DMS79 (cell line): ENCODE results near the gene GRK5.
"Not testable (repeated sequence)": the region's sequence is repeated elsewhere in the genome, so short reads cannot be mapped to it uniquely, and the experiment has no call there.

ENCODE experiments used
- DNase-seq: peaks from one replicate; lab custom pipeline; 2025; lab: John Stamatoyannopoulos, UW

The GRK5 gene

GRCh38 chr10:119251315-119251708, 43.9 kb downstream of the GRK5 start:
- DNase-seq: no peak

- no peak for DNase-seq
Observed at GRCh38 chr10:119252051-119252465, 44.7 kb downstream of the GRK5 start.

GRCh38 chr10:119252470-119253151, 45.2 kb downstream of the GRK5 start:
- no peak for DNase-seq

GRCh38 chr10:119253433-119254174, 46.2 kb downstream of the GRK5 start:
- DNase-seq: no peak

- DNase-seq: no peak
Observed at GRCh38 chr10:119254335-119254734, 47.0 kb downstream of the GRK5 start.

GRCh38 chr10:119256030-119256429, 48.7 kb downstream of the GRK5 start:
- no peak for DNase-seq

- DNase-seq: no peak
Observed at GRCh38 chr10:119256897-119257296, 49.5 kb downstream of the GRK5 start.

GRCh38 chr10:119257899-119258419, 50.6 kb downstream of the GRK5 start:
- no peak for DNase-seq

- DNase-seq: no peak
Observed at GRCh38 chr10:119259345-119259744, 52.0 kb downstream of the GRK5 start.

- DNase-seq: not testable (repeated sequence)
Observed at GRCh38 chr10:119261016-119261415, 53.6 kb downstream of the GRK5 start.

- DNase-seq: no peak
Observed at GRCh38 chr10:119263951-119264617, 56.7 kb downstream of the GRK5 start.

- DNase-seq: no peak
Observed at GRCh38 chr10:119265691-119266090, 58.3 kb downstream of the GRK5 start.

- DNase-seq: no peak
Observed at GRCh38 chr10:119267384-119267783, 60.0 kb downstream of the GRK5 start.

- no peak for DNase-seq
Observed at GRCh38 chr10:119268428-119268827, 61.1 kb downstream of the GRK5 start.

GRCh38 chr10:119268871-119269506, 61.6 kb downstream of the GRK5 start:
- no peak for DNase-seq

GRCh38 chr10:119269737-119270136, 62.4 kb downstream of the GRK5 start:
- no peak for DNase-seq

- peak; percentile 19 for DNase-seq
Observed at GRCh38 chr10:119270762-119271366, 63.5 kb downstream of the GRK5 start.

- not testable (repeated sequence) for DNase-seq
Observed at GRCh38 chr10:119272338-119272734, 65.0 kb downstream of the GRK5 start.

GRCh38 chr10:119272736-119273135, 65.4 kb downstream of the GRK5 start:
- no peak for DNase-seq

- DNase-seq: no peak
Observed at GRCh38 chr10:119273413-119273812, 66.0 kb downstream of the GRK5 start.

- DNase-seq: peak; percentile 6
Observed at GRCh38 chr10:119274519-119275045, 67.2 kb downstream of the GRK5 start.

- DNase-seq: no peak
Observed at GRCh38 chr10:119275085-119275484, 67.7 kb downstream of the GRK5 start.
